ENCODE results near the gene CTNNBL1. TPM values are rescaled to one million over a fixed set of nuclear protein-coding genes. Genes with fewer than 3 reads are reported as not detected.
"Not testable (repeated sequence)": the region's sequence is repeated elsewhere in the genome, so short reads cannot be mapped to it uniquely, and the experiment has no call there.

Gene CTNNBL1
- total RNA-seq, 6 experiments from 2014 or later: 16.3 to 41.8 (median 28.8) TPM

- ATAC-seq (no peak), DNase-seq (no peak)
- H3K27ac ChIP-seq: no peak overlapping the region
- H3K9me3 ChIP-seq: no peaks in the 10 kb centered on the region
- intact Hi-C loops (cut with DNase I): no loop called here
- 83% methylated on average over 8 of the region's 10 CpGs for WGBS (ENCODE audit: insufficient coverage, low coverage, low lambda C conversion rate, missing lambda C conversion rate)
- H3K36me3 ChIP-seq: no peaks in the 10 kb centered on the region
- no peak overlapping the region for H3K4me3 ChIP-seq
- TF ChIP-seq, protein P1, sequence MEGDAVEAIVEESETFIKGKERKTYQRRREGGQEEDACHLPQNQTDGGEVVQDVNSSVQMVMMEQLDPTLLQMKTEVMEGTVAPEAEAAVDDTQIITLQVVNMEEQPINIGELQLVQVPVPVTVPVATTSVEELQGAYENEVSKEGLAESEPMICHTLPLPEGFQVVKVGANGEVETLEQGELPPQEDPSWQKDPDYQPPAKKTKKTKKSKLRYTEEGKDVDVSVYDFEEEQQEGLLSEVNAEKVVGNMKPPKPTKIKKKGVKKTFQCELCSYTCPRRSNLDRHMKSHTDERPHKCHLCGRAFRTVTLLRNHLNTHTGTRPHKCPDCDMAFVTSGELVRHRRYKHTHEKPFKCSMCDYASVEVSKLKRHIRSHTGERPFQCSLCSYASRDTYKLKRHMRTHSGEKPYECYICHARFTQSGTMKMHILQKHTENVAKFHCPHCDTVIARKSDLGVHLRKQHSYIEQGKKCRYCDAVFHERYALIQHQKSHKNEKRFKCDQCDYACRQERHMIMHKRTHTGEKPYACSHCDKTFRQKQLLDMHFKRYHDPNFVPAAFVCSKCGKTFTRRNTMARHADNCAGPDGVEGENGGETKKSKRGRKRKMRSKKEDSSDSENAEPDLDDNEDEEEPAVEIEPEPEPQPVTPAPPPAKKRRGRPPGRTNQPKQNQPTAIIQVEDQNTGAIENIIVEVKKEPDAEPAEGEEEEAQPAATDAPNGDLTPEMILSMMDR (IDR thresholded peaks at IDR 0.05): no peak
- TF ChIP-seq POLR2A (IDR thresholded peaks at IDR 0.05): no peak
- no peaks in the 10 kb centered on the region for H3K27me3 ChIP-seq
- H3K4me1 ChIP-seq: peaks cover 0 to 24% (median 3%) of the 10 kb centered on the region in 4 donors
These were observed 12.3 kb upstream of the CTNNBL1 start for GRCh38 chr20:37681384-37682112.

- H3K36me3 ChIP-seq; DNase-seq; H3K27me3 ChIP-seq; H3K4me3 ChIP-seq; ATAC-seq; intact Hi-C loops (cut with DNase I); H3K9me3 ChIP-seq; H3K27ac ChIP-seq; H3K4me1 ChIP-seq: not testable (repeated sequence)
- WGBS (ENCODE audit: insufficient coverage, low coverage, low lambda C conversion rate, missing lambda C conversion rate): 80% methylated on average over 9 of the region's 9 CpGs
These were observed 10.7 kb upstream of the CTNNBL1 start for GRCh38 chr20:37683146-37683545.

GRCh38 chr20:37686762-37687477 lies 6.9 kb upstream of the CTNNBL1 start:
- no peaks in the 10 kb centered on the region for H3K36me3 ChIP-seq
- no peak overlapping the region for H3K4me3 ChIP-seq
- 79% methylated on average over 2 of the region's 2 CpGs for WGBS (ENCODE audit: insufficient coverage, low coverage, low lambda C conversion rate, missing lambda C conversion rate)
- ATAC-seq (no peak), DNase-seq (no peak)
- intact Hi-C loops (cut with DNase I): no loop called here
- no peak overlapping the region for H3K27ac ChIP-seq
- TF ChIP-seq POLR2A (IDR thresholded peaks at IDR 0.05): no peak
- TF ChIP-seq, protein P1 (IDR thresholded peaks at IDR 0.05): no peak
- H3K9me3 ChIP-seq: no peaks in the 10 kb centered on the region
- no peaks in the 10 kb centered on the region for H3K27me3 ChIP-seq
- H3K4me1 ChIP-seq: no peaks in the 10 kb centered on the region

DNA sequence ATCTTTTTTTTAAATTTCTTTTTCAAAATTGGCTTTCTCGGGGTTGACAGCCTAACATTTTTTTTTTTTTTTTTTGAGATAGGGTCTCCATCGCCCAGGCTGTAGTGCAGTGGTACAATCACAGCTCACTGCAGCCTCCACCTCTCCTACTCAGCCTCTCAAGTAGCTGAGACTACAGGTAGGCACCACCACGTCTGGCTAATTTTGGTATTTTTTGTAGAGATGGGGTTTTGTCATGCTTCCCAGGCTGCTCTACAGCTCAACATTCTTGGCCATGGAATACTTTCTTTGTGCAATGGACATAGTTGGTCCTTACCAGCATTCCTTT lies 6.4 kb upstream of the CTNNBL1 start:
- Histone ChIP-seq H3K4me3 (no peak overlapping the region), H3K27ac (no peak overlapping the region), H3K9me3 (no peaks in the 10 kb centered on the region), H3K36me3 (no peaks in the 10 kb centered on the region), H3K4me1 (no peaks in the 10 kb centered on the region), H3K27me3 (no peaks in the 10 kb centered on the region)
- DNase-seq (no peak), ATAC-seq (no peak)
- intact Hi-C loops (cut with DNase I): no loop called here
- TF ChIP-seq, protein P1 (IDR thresholded peaks at IDR 0.05): no peak
- no peak for TF ChIP-seq POLR2A (IDR thresholded peaks at IDR 0.05)
- 57% methylated on average over 3 of the region's 3 CpGs for WGBS (ENCODE audit: insufficient coverage, low coverage, low lambda C conversion rate, missing lambda C conversion rate)

GRCh38 chr20:37688093-37688492 lies 5.7 kb upstream of the CTNNBL1 start:
- intact Hi-C loops (cut with DNase I): no loop called here
- H3K27me3 ChIP-seq: no peaks in the 10 kb centered on the region

More at GRCh38 chr20:37688093-37688492, 5.7 kb upstream of the CTNNBL1 start:
- H3K9me3 ChIP-seq: no peaks in the 10 kb centered on the region
- H3K27ac ChIP-seq: no peak overlapping the region
- H3K4me1 ChIP-seq: no peaks in the 10 kb centered on the region
- DNase-seq: no peak
- no peaks in the 10 kb centered on the region for H3K36me3 ChIP-seq
- no peak for TF ChIP-seq POLR2A (IDR thresholded peaks at IDR 0.05)
- TF ChIP-seq, protein P1 (IDR thresholded peaks at IDR 0.05): no peak
- no peak for ATAC-seq
- no peak overlapping the region for H3K4me3 ChIP-seq
- 46% methylated on average over 4 of the region's 4 CpGs for WGBS (ENCODE audit: insufficient coverage, low coverage, low lambda C conversion rate, missing lambda C conversion rate)
